ENCODE measurements around the gene NOTCH1.

NOTCH1 gene

DNA sequence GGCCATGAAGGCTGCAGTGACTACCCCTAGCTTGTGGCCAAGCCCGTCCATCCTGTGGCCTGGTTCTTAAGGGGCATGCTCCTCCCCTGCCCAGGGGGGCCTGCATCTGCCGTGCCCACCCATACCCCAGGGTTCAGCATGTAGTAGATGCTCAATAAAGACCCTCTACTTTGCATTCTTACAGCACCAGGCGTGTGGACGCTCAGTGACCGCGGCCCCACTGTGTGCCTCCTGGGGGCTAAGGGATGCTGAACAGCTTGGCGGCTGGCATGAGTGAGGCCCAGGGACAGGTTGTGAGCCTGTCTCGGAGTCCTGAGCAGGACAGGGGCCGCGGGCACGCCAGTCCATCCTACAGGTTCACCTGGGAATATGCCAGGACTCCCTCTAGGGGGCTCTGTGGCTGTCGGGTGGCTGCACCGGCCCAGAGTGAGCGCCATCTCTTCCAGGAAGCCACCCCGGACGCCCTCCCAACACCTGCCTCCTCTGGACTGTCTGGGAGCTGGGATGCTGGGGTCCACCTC is 9.1 kb downstream of the NOTCH1 start:
- in situ Hi-C loops (cut with HindIII; ENCODE audit: low sequenced_read_pairs), result no loop called here
- TF ChIP-seq, protein P1, sequence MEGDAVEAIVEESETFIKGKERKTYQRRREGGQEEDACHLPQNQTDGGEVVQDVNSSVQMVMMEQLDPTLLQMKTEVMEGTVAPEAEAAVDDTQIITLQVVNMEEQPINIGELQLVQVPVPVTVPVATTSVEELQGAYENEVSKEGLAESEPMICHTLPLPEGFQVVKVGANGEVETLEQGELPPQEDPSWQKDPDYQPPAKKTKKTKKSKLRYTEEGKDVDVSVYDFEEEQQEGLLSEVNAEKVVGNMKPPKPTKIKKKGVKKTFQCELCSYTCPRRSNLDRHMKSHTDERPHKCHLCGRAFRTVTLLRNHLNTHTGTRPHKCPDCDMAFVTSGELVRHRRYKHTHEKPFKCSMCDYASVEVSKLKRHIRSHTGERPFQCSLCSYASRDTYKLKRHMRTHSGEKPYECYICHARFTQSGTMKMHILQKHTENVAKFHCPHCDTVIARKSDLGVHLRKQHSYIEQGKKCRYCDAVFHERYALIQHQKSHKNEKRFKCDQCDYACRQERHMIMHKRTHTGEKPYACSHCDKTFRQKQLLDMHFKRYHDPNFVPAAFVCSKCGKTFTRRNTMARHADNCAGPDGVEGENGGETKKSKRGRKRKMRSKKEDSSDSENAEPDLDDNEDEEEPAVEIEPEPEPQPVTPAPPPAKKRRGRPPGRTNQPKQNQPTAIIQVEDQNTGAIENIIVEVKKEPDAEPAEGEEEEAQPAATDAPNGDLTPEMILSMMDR (IDR thresholded peaks at IDR 0.05; ENCODE audit: low read depth, low read length), result no peak
- no peak for DNase-seq (ENCODE audit: low read depth, low spot score)
- H3K4me3 ChIP-seq (ENCODE audit: low read depth, low read length), result no peak overlapping the region

DNA sequence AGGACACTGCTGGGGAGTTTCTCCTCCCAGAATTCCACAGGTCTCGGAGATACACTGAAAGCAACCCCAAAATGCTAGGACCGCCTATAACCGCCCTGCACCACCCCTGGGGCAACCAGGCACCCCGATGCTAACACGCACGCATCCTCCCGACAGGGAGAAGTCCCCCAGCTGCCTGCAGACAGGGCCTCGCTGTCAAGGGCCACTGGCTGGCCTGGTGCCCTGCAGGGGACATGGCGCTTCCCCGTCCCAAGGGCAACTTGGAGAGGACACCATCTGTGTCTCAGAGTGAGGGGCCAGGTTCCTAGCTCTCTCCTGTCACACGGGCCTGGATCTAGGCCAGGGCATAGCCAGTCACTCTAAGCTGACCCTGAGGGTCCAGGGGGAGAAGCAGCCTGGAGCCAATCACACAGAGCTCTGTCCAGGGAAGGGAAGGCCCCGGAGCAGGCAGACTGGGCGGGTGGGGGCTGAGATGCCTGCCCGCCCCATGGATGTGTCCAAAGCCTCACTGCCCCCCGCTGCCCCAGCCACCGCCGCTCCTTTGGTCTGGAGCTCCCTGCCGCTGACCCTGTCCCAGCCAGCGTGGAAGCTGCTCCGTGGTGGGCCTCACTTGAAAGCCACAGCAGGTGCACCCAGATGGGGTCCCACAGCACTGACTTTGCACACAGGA is 9.7 kb downstream of the NOTCH1 start:
- TF ChIP-seq, protein P1 (IDR thresholded peaks at IDR 0.05; ENCODE audit: low read depth, low read length), result no peak
- H3K4me3 ChIP-seq (ENCODE audit: low read depth, low read length), result no peak overlapping the region
- no peak for DNase-seq (ENCODE audit: low read depth, low spot score)
- in situ Hi-C loops (cut with HindIII; ENCODE audit: low sequenced_read_pairs), result no loop called here

- TF ChIP-seq, protein P1 (IDR thresholded peaks at IDR 0.05; ENCODE audit: low read depth, low read length), result no peak
- H3K4me3 ChIP-seq (ENCODE audit: low read depth, low read length), result no peak overlapping the region
- DNase-seq (ENCODE audit: low read depth, low spot score), result no peak
- in situ Hi-C loops (cut with HindIII; ENCODE audit: low sequenced_read_pairs), result no loop called here
These were observed 10.8 kb downstream of the NOTCH1 start for GRCh38 chr9:136535070-136535469.

GRCh38 chr9:136534366-136534765 is 11.5 kb downstream of the NOTCH1 start:
- no peak for DNase-seq (ENCODE audit: low read depth, low spot score)
- in situ Hi-C loops (cut with HindIII; ENCODE audit: low sequenced_read_pairs), result no loop called here
- TF ChIP-seq, protein P1 (IDR thresholded peaks at IDR 0.05; ENCODE audit: low read depth, low read length), result no peak
- no peak overlapping the region for H3K4me3 ChIP-seq (ENCODE audit: low read depth, low read length)

- H3K4me3 ChIP-seq (ENCODE audit: low read depth, low read length), result no peak overlapping the region
- TF ChIP-seq, protein P1 (IDR thresholded peaks at IDR 0.05; ENCODE audit: low read depth, low read length), result no peak
- in situ Hi-C loops (cut with HindIII; ENCODE audit: low sequenced_read_pairs), result no loop called here
- DNase-seq (ENCODE audit: low read depth, low spot score), result peak; percentile 29
These were observed 12.1 kb downstream of the NOTCH1 start for GRCh38 chr9:136533775-136534157.

- DNase-seq (ENCODE audit: low read depth, low spot score), result no peak
- TF ChIP-seq, protein P1 (IDR thresholded peaks at IDR 0.05; ENCODE audit: low read depth, low read length), result no peak
- in situ Hi-C loops (cut with HindIII; ENCODE audit: low sequenced_read_pairs), result no loop called here
- H3K4me3 ChIP-seq (ENCODE audit: low read depth, low read length), result no peak overlapping the region
These were observed 12.8 kb downstream of the NOTCH1 start for GRCh38 chr9:136532799-136533774.
